NT2/D1 (cell line): ENCODE measurements around the gene GLB1L.

ENCODE experiments used
- SUZ12 ChIP-seq: IDR thresholded peaks from 2 replicates; pipeline ENCODE4 v1.6.1; 2011; ENCODE audit not compliant: insufficient read length, insufficient read depth; ENCODE audit errors: extremely low read depth
- YY1 ChIP-seq: IDR thresholded peaks from 2 replicates; pipeline ENCODE4 v1.6.1; 2011; ENCODE audit not compliant: insufficient read length, insufficient read depth
- ZNF274 ChIP-seq: IDR thresholded peaks from 2 replicates; pipeline ENCODE4 v1.6.1; 2011; ENCODE audit warnings: mild to moderate bottlenecking, low read depth, low read length

GRCh38 chr2:219289195-219289536 is 43.9 kb upstream of the GLB1L start:
- TF ChIP-seq YY1 (no peak), SUZ12 (no peak), ZNF274 (no peak)
